HG03097 (cell line): ENCODE data around the gene BATF3.
"Not testable (repeated sequence)": the region's sequence is repeated elsewhere in the genome, so short reads cannot be mapped to it uniquely, and the experiment has no call there.

Source experiments
- ATAC-seq: cut with Tn5 transposase; IDR thresholded peaks from one replicate; pipeline ENCODE4 v1.9.1; 2021; ENCODE audit not compliant: unreplicated experiment, low FRiP score

The BATF3 gene

GRCh38 chr1:212665241-212666115 is 34.2 kb downstream of the BATF3 start:
- ATAC-seq: peak; percentile 92

DNA sequence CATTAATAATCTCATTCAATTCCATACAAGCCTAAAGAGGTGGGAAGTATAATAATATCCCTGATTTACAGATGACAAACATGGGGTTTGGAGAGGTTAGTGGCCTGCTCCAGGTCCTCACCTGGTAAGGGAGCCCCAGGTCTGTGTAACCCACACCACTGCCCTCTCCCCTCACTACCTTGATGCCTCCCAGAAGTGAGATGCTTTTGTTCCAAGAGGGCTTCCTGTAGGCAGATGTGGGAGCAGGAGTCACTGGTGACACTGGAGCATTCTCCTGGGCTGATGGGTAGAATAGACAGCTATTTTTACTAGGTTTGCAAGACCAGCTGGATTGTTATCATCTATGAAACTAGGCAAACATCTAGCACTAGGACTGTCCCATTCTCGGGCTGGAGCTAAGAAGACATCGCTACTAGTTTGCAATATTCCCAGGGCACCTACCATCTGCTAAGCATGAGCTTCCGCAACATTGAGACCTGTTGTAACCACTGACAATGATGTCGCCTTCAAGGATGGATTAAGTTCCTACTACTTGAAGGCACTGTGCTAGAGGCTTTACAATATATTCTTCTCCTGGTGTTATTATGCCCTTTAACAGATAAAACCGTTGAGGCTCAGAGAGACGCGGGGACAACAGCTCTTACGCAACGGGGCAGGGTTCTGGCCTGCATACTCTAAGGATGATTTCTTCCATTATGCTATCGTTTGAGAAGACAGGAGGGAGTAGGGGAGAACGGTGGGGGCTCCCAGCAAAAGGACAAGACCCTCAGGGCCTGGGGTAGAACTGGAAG is 35.0 kb downstream of the BATF3 start:
- no peak for ATAC-seq

DNA sequence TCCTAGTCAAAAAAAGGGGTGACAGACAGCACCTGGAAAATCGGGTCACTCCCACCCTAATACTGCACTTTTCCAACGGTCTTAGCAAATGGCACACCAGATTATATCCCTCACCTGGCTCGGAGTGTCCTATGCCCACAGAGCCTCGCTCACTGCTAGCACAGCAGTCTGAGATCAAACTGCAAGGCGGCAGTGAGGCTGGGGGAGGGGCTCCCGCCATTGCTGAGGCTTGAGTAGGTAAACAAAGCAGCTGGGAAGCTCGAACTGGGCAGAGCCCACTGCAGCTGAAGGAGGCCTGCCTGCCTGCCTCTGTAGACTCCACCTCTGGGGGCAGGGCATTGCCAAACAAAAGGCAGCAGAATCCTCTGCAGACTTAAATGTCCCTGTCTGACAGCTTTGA is 41.4 kb downstream of the BATF3 start:
- ATAC-seq: not testable (repeated sequence)

DNA sequence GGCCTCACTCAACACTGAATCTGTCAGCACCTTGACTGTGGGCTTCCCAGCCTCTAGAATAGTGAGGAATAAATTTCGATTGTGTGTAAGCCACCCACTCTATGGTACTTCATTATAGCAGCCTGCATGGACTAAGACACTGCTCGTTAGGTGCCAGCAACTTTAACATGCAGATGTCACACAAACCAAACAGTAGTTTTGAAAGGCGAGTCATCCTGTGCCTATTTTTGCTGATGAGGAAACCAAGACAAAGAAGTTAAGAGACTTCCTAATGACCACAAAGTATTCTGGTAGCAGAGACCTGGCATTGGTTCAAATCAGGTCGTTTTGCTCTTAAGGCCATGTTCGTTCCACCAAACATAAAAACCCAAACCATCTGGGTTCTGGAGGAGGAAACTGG is 42.9 kb downstream of the BATF3 start:
- ATAC-seq: no peak

- no peak for ATAC-seq
Observed at GRCh38 chr1:212655668-212656440, 43.8 kb downstream of the BATF3 start.

GRCh38 chr1:212652609-212653008 is 47.0 kb downstream of the BATF3 start:
- no peak for ATAC-seq

GRCh38 chr1:212651977-212652376 is 47.7 kb downstream of the BATF3 start:
- ATAC-seq: no peak

GRCh38 chr1:212651521-212651920 is 48.1 kb downstream of the BATF3 start:
- no peak for ATAC-seq

DNA sequence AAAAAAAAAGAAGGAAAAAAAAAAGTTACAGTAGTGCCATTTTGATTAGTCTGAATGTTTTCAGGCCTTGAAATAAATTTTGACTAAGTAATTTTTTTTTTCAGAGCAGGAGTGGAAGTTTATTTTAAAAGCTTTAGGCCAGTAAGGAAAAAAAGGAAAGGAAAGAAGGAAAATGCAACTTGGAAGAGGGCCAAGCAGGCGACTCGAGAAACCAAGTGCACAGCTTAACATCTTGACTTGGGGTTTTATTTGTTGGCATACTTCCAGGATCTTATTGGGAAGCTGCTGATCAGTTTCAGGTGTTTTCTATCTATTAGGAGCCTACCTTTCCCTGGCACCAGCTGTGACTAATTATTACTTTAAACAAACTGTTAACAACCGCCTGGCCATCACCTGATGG is 49.4 kb downstream of the BATF3 start:
- no peak for ATAC-seq

GRCh38 chr1:212649020-212649419 is 50.6 kb downstream of the BATF3 start:
- ATAC-seq: no peak

- ATAC-seq: no peak
Observed at GRCh38 chr1:212648431-212648830, 51.2 kb downstream of the BATF3 start.

GRCh38 chr1:212647004-212647403 is 52.6 kb downstream of the BATF3 start:
- ATAC-seq: no peak

DNA sequence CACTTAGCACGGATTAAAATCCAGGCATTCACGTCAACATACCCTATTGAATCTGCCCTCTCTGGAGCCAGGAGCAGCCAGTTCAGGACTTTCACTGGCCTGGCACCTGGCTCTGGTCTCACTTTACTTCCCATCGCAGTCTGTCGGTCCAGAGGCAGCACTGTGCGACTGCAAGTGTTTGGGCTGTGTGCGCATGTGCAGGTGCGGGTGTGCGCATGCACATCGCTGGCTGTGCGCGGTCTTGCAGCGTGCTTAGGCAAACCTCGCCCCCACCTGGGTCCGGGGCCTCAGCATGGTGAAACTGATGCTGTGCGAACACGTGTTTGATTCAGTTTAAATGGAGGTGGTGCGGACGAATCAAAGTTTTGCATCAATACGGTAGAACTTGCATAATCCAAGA is 53.1 kb downstream of the BATF3 start:
- ATAC-seq: no peak

- ATAC-seq: no peak
Observed at GRCh38 chr1:212645546-212646543, 53.8 kb downstream of the BATF3 start.

GRCh38 chr1:212644866-212645545 is 54.6 kb downstream of the BATF3 start:
- no peak for ATAC-seq

DNA sequence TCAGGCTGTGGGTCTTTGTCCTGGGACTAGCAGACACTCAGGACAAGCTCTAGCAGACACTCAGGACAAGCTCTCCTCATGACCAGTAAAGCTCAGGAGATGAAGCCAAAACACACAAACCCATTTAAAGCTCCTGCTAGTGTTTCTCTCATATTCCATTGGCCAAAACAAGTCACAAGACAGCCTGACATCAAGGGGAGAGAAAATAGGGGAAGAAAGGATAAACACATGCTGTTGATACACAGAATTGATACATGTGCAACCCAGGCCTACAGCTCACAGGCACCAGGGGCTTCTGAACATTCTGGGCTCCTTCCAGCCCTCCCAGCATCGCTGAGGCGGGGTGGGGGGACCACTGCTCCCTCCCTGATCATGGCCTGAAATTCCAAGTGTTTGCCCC is 55.8 kb downstream of the BATF3 start:
- no peak for ATAC-seq

DNA sequence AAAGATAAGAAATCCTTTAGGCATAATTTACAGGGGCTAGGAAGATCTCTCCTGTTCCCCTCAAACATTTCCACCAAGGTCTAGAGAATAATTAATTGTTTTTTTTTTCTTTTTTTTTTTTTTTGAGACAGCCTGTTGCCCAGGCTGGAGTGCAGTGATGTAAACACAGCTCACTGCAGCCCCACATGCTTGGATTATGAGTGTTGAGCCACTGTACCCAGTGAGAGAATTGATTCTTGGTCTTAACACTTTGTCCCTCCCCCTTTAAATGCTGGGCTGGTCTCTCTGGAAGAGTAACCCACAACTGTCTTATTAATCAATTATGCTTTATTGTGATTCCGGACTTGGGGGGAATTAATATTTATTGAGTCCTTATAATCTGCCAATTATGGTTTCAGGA is 57.7 kb downstream of the BATF3 start:
- no peak for ATAC-seq

DNA sequence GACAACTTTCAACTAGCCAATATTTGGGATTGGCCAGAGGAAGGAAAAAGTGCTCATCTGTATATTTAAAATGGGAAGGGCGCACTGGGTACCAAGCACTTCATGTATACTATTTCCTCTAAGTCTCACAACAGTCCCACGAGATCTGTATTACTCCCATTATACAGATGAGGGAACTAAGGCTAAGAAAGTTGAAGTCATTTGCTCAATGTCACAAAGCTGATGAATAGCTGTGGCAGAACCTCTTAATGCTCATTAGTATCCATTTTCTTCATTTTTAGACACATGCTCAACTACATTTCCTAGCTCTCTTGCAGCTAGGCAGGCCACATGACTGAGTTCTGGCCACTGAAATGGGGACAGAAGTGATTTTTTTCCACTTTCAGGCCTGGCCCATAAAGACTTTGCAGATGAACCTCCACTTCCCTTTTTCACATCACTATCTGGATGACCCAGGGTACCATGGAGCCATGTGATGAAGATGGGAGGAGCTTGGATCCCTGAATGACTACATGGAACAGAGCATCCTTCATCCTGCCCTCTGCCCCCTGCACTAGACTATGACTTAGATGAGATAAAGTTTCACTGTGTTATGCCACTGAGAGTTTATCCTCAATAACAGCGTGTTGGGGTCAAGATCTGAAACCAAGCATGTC is 59.3 kb downstream of the BATF3 start:
- no peak for ATAC-seq

DNA sequence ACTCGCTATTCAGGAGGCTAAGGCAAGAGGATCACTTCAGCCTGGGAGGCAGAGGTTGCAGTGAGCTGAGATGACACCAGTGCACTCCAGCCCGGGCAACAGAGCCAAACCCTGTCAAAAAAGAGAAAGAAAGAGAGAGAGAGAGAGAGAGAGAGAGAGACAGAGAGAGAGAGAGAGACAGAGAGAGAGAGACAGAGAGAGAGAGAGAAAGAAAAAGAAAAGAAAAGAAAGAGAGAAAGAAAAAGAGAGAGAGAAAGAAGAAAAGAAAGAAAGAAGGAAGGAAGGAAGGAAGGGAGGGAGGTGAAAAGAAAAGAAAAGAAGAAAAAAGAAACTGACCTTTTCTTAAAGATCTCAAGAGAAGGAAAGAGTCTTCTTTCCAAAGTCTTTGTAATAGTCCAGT is 60.1 kb downstream of the BATF3 start:
- not testable (repeated sequence) for ATAC-seq
